Endothelial cell of umbilical vein (primary cell): Measurements from ENCODE around the gene PPM1H. TPM values are rescaled to one million over a fixed set of nuclear protein-coding genes. Genes with fewer than 3 reads are reported as not detected.

Source experiments
- BruUV-seq: library from RNA; stranded (reverse); fragments of 400-500 nt; replicated peaks from 2 replicates; lab custom pipeline; 2021; lab: Mats Ljungman, UMichigan
- CTCF ChIA-PET: fragments of 300-600, 350-600 bp; sonication (Branson Sonifier 250); formaldehyde crosslinking; loops from one replicate; lab custom pipeline; 2021; ENCODE audit warnings: antibody characterized with exemption, inconsistent platforms; lab: Charles Lee
- POLR2A ChIA-PET: fragments of 300-600, 350-600 bp; sonication (Branson Sonifier 250); formaldehyde crosslinking; loops from one replicate; lab custom pipeline; 2021; ENCODE audit warnings: antibody characterized with exemption, inconsistent platforms; lab: Charles Lee
- DNase-seq: peaks from one replicate; pipeline ENCODE4 v3.0.0-alpha.2; 2011; ENCODE audit warnings: low read depth, low spot score
- FAIRE-seq: peaks from 2 replicates; lab custom pipeline; 2011; peaks lifted over from hg19 to GRCh38; lab: Jason Lieb, UNC
- H2AFZ ChIP-seq: 2 replicates; pipeline ENCODE4 v1.6.0; 2012; ENCODE audit warnings: low read depth, low read length, control low read depth, inconsistent platforms
- H3K27ac ChIP-seq: 2 replicates; pipeline ENCODE4 v1.5.1; 2011; ENCODE audit warnings: low read depth, mild to moderate bottlenecking, control low read depth, low read length, moderate library complexity; ENCODE audit not compliant: insufficient read depth
- H3K27me3 ChIP-seq, 2 experiments: 2 replicates each; pipeline versions ENCODE4 v1.6.0 to v1.6.1; 2011; ENCODE audit warnings: low read length in 2 of 2, mixed read lengths in 1 of 2; ENCODE audit not compliant: control insufficient read depth in 2 of 2, insufficient read depth in 2 of 2
- H3K36me3 ChIP-seq, 2 experiments: 2 replicates in 1 of 2; 3 replicates in 1 of 2; pipeline ENCODE4 v1.5.1; 2011; ENCODE audit warnings: low read length in 2 of 2, mild to moderate bottlenecking in 1 of 2, moderate library complexity in 1 of 2; ENCODE audit not compliant: control insufficient read depth in 2 of 2, insufficient read depth in 2 of 2; ENCODE audit errors: extremely low read depth in 1 of 2
- H3K4me1 ChIP-seq: 3 replicates; pipeline ENCODE4 v1.5.1; 2011; ENCODE audit warnings: mild to moderate bottlenecking, low read length; ENCODE audit not compliant: control insufficient read depth, insufficient read depth; ENCODE audit errors: extremely low read depth
- H3K4me2 ChIP-seq: 2 replicates; pipeline ENCODE4 v1.6.1; 2011; ENCODE audit warnings: low read length, control low read depth, mixed read lengths; ENCODE audit not compliant: insufficient read depth
- H3K4me3 ChIP-seq, 3 experiments: fragments of 200-600 bp in 1 of 3; sonication (generic), shearing (Covaris generic) in 1 of 3; replicated peaks in 1 of 3; 2 replicates each; pipeline ENCODE4 v1.5.1; 2011 to 2016; ENCODE audit warnings: control low read depth in 3 of 3, low read length in 3 of 3, mild to moderate bottlenecking in 2 of 3, inconsistent platforms in 1 of 3, low read depth in 1 of 3, moderate library complexity in 1 of 3; ENCODE audit not compliant: insufficient read depth in 1 of 3
- H3K79me2 ChIP-seq: 2 replicates; pipeline ENCODE4 v1.6.0; 2012; ENCODE audit warnings: low read length, inconsistent platforms; ENCODE audit not compliant: control insufficient read depth, insufficient read depth
- H3K9ac ChIP-seq: replicated peaks from 2 replicates; pipeline ENCODE3; 2011; ENCODE audit warnings: low read length, control low read depth; ENCODE audit not compliant: insufficient read depth; ENCODE audit errors: extremely low read depth
- H3K9me1 ChIP-seq: replicated peaks from 3 replicates; pipeline ENCODE4 v1.6.0; 2011; ENCODE audit warnings: mild to moderate bottlenecking, low read length; ENCODE audit not compliant: control insufficient read depth, insufficient read depth; ENCODE audit errors: extremely low read depth
- H3K9me3 ChIP-seq: replicated peaks from 2 replicates; pipeline ENCODE4 v1.5.1; 2012; ENCODE audit warnings: low read length, inconsistent platforms; ENCODE audit not compliant: control insufficient read depth, insufficient read depth
- H4K20me1 ChIP-seq: replicated peaks from 2 replicates; pipeline ENCODE3; 2011; ENCODE audit warnings: mild to moderate bottlenecking, low read length; ENCODE audit not compliant: control insufficient read depth, insufficient read depth; ENCODE audit errors: extremely low read depth
- CTCF ChIP-seq, 2 donors: IDR thresholded peaks; 1 replicate in 1 of 2; 2 replicates in 1 of 2; pipeline ENCODE4 v1.5.1; 2011; ENCODE audit warnings: low read length in 2 of 2, mild to moderate bottlenecking in 2 of 2, moderate library complexity in 2 of 2, control low read depth in 1 of 2, inconsistent platforms in 1 of 2, low read depth in 1 of 2; ENCODE audit not compliant: insufficient read depth in 1 of 2; ENCODE audit errors: extremely low read depth in 1 of 2
- EZH2 ChIP-seq: IDR thresholded peaks from 2 replicates; pipeline ENCODE4 v1.6.1; 2012; ENCODE audit warnings: borderline replicate concordance, low read depth, mild to moderate bottlenecking, moderate library complexity, low read length, inconsistent platforms; ENCODE audit not compliant: severe bottlenecking
- FOS ChIP-seq: IDR thresholded peaks from 2 replicates; pipeline ENCODE4 v1.6.1; 2011; ENCODE audit warnings: mild to moderate bottlenecking, low read length, moderate library complexity, borderline replicate concordance; ENCODE audit not compliant: insufficient read depth
- GATA2 ChIP-seq: IDR thresholded peaks from 2 replicates; pipeline ENCODE4 v1.7.0; 2011; ENCODE audit warnings: low read depth, mild to moderate bottlenecking, moderate library complexity, mixed read lengths, low read length; ENCODE audit not compliant: insufficient read length, insufficient read depth
- JUN ChIP-seq: IDR thresholded peaks from 2 replicates; pipeline ENCODE4 v1.6.1; 2011; ENCODE audit warnings: borderline replicate concordance, low read depth; ENCODE audit not compliant: insufficient read length, insufficient read depth
- MAX ChIP-seq: IDR thresholded peaks from 2 replicates; pipeline ENCODE4 v1.6.1; 2011; ENCODE audit not compliant: insufficient read depth, insufficient read length
- MYC ChIP-seq: IDR thresholded peaks from one replicate; pipeline ENCODE4 v1.6.1; 2011; ENCODE audit warnings: mild to moderate bottlenecking, low read depth, low read length
- POLR2A ChIP-seq: IDR thresholded peaks from 2 replicates; pipeline ENCODE4 v1.6.1; 2012; ENCODE audit warnings: low read depth, mild to moderate bottlenecking, control low read depth, low read length
- POLR2AphosphoS5 ChIP-seq: IDR thresholded peaks from 2 replicates; pipeline ENCODE4 v1.6.1; 2012; ENCODE audit warnings: low read depth, mild to moderate bottlenecking, control low read depth, low read length, moderate library complexity; ENCODE audit not compliant: insufficient read depth
- dilution Hi-C: fragments of 300-500 bp; cut with MboI; formaldehyde crosslinking; loops from one replicate; pipeline ENCODE4 v1.15.0; 2019; ENCODE audit warnings: low sequenced_read_pairs; ENCODE audit not compliant: extremely low pct_ligation_motif_present
- intact Hi-C: fragments of 100-400 bp; cut with micrococcal nuclease; formaldehyde crosslinking; loops from one replicate; pipeline ENCODE4 v1.10.0; 2022
- polyA plus RNA-seq, 4 experiments: library from polyadenylated mRNA; depleted of rRNA in 3 of 4; stranded (reverse) in 3 of 4; unstranded in 1 of 4; fragments of >200 nt; gene quantifications; 2 replicates each; pipeline versions ENCODE4 v1.2.1 to v1.2.3, GENCODE V29; 2011 to 2012; ENCODE audit warnings: missing spikeins in 1 of 4
- total RNA-seq: library from RNA; stranded (reverse); gene quantifications from 2 replicates; pipeline ENCODE4 v1.2.3, GENCODE V29; 2021

The PPM1H gene
- total and polyA plus RNA-seq, 2 donors (not counting 3 experiments of a cell fraction or from before 2014, with no cell fraction given) = 1.0 to 7.2 TPM

GRCh38 chr12:62700091-62700880 lies 234.7 kb downstream of the PPM1H start:
- Histone ChIP-seq H3K27me3 (no peaks in the 10 kb centered on the region), H3K79me2 (no peaks in the 10 kb centered on the region), H3K9ac (no peak overlapping the region), H2AFZ (no peak overlapping the region), H3K36me3 (no peaks in the 10 kb centered on the region), H4K20me1 (no peaks in the 10 kb centered on the region), H3K9me1 (no peaks in the 10 kb centered on the region), H3K4me2 (no peak overlapping the region), H3K9me3 (no peaks in the 10 kb centered on the region), H3K27ac (no peak overlapping the region), H3K4me3 (no peak overlapping the region), H3K4me1 (peaks cover 37% of the 10 kb centered on the region)
- ChIA-PET CTCF (interaction anchor here (1.0 to 2.3 kb wide), 4 partner anchors 10 to 118 kb away, joined by 3 to 9 read pairs (median 4); no protein-coding TSS in a partner anchor), POLR2A (no interaction called here)
- BruUV-seq = no TSS peak
- intact Hi-C loops = no loop called here
- TF ChIP-seq MYC = no peak
- TF ChIP-seq MAX = no peak
- no peak for TF ChIP-seq EZH2
- no peak for TF ChIP-seq GATA2
- TF ChIP-seq FOS = no peak
- no peak for TF ChIP-seq POLR2AphosphoS5
- no peak for TF ChIP-seq JUN
- no peak for TF ChIP-seq POLR2A
- TF ChIP-seq CTCF (IDR thresholded peaks at IDR 0.05; ENCODE audit: extremely low read depth in 1 of 2, insufficient read depth in 1 of 2, low read depth in 1 of 2, low read length in 2 of 2) = no peak
- dilution Hi-C loops = no loop called here
- FAIRE-seq (no peak), DNase-seq (no peak)
